Panc1 (cell line): ENCODE measurements around the gene APOBR.

Source experiments
- POLR2AphosphoS5 ChIP-seq: IDR thresholded peaks from 2 replicates; pipeline ENCODE4 v1.6.1; 2012; ENCODE audit warnings: mild to moderate bottlenecking, low read depth, low read length, moderate library complexity
- SIN3A ChIP-seq: IDR thresholded peaks from 2 replicates; pipeline ENCODE4 v1.6.1; 2012; ENCODE audit warnings: low read depth, mild to moderate bottlenecking, low read length, moderate library complexity, borderline replicate concordance; ENCODE audit not compliant: insufficient read depth
- TF ChIP-seq, protein P1 (sequence below): fragments of 450-650 bp; IDR thresholded peaks from 2 replicates; pipeline ENCODE4 v1.5.1; 2017; ENCODE audit warnings: mild to moderate bottlenecking
- TF ChIP-seq, protein P2 (sequence below), 2 experiments: IDR thresholded peaks; 2 replicates each; pipeline ENCODE4 v1.6.1; 2011 to 2012; ENCODE audit warnings: low read depth in 2 of 2, control low read depth in 1 of 2, low read length in 1 of 2, mild to moderate bottlenecking in 1 of 2, moderate library complexity in 1 of 2; ENCODE audit not compliant: insufficient read depth in 1 of 2

DNA sequence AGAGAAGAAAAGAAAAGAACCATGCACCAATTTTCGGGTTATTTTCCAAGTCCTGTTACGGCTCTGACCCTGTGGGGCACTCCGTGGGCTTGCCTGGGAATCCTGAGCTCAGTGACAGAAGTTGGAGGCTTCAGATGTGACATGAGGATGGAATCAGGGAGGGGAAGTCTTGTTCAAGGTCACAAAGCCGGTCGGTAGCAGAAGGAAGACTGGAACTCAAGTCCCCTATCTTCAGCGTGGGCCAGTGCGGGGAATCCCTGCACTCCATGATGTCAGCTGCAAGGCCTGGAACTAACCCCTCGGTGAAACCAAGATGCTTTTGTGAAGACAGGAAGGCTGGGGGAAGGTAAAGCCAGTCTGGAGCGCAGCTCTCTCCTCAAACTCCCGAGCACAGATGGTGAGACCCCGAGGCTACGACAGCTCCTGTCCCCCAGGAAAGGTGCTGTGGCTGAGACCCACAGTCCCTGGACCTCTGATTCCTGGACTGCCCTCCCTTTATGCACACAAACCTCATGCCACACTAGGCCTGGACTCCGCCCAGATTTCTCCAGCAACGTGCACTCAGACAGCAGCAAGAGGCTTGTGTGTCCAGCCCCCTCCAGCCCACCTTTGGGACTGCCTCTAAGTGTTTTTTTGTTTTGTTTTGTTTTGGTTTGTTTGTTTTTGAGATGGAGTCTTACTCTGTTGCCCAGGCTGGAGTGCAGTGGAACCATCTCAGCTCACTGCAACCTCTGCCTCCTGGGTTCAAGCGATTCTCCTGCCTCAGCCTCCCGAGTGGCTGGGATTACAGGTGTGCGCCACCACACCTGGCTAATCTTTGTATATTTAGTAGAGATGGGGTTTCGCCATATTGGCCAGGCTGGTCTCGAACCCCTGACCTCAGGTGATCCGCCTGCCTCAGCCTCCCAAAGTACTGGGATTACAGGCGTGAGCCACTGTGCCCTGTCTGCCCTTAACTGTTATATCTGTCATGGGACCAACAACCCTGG is 17.7 kb downstream of the APOBR start:
- TF ChIP-seq, protein P1, sequence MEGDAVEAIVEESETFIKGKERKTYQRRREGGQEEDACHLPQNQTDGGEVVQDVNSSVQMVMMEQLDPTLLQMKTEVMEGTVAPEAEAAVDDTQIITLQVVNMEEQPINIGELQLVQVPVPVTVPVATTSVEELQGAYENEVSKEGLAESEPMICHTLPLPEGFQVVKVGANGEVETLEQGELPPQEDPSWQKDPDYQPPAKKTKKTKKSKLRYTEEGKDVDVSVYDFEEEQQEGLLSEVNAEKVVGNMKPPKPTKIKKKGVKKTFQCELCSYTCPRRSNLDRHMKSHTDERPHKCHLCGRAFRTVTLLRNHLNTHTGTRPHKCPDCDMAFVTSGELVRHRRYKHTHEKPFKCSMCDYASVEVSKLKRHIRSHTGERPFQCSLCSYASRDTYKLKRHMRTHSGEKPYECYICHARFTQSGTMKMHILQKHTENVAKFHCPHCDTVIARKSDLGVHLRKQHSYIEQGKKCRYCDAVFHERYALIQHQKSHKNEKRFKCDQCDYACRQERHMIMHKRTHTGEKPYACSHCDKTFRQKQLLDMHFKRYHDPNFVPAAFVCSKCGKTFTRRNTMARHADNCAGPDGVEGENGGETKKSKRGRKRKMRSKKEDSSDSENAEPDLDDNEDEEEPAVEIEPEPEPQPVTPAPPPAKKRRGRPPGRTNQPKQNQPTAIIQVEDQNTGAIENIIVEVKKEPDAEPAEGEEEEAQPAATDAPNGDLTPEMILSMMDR, result no peak
- TF ChIP-seq SIN3A, result no peak
- TF ChIP-seq, protein P2, sequence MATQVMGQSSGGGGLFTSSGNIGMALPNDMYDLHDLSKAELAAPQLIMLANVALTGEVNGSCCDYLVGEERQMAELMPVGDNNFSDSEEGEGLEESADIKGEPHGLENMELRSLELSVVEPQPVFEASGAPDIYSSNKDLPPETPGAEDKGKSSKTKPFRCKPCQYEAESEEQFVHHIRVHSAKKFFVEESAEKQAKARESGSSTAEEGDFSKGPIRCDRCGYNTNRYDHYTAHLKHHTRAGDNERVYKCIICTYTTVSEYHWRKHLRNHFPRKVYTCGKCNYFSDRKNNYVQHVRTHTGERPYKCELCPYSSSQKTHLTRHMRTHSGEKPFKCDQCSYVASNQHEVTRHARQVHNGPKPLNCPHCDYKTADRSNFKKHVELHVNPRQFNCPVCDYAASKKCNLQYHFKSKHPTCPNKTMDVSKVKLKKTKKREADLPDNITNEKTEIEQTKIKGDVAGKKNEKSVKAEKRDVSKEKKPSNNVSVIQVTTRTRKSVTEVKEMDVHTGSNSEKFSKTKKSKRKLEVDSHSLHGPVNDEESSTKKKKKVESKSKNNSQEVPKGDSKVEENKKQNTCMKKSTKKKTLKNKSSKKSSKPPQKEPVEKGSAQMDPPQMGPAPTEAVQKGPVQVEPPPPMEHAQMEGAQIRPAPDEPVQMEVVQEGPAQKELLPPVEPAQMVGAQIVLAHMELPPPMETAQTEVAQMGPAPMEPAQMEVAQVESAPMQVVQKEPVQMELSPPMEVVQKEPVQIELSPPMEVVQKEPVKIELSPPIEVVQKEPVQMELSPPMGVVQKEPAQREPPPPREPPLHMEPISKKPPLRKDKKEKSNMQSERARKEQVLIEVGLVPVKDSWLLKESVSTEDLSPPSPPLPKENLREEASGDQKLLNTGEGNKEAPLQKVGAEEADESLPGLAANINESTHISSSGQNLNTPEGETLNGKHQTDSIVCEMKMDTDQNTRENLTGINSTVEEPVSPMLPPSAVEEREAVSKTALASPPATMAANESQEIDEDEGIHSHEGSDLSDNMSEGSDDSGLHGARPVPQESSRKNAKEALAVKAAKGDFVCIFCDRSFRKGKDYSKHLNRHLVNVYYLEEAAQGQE (IDR thresholded peaks at IDR 0.05; ENCODE audit: insufficient read depth in 1 of 2, low read depth in 2 of 2, low read length in 1 of 2), result no peak
- no peak for TF ChIP-seq POLR2AphosphoS5
